HG02798 (cell line): Measurements from ENCODE around the gene PPDPF.
"Not testable (repeated sequence)": the region's sequence is repeated elsewhere in the genome, so short reads cannot be mapped to it uniquely, and the experiment has no call there.

ENCODE experiments used
- ATAC-seq: cut with Tn5 transposase; IDR thresholded peaks from one replicate; pipeline ENCODE4 v1.9.1; 2021; ENCODE audit warnings: mild to moderate bottlenecking; ENCODE audit not compliant: unreplicated experiment, poor library complexity

Gene PPDPF

GRCh38 chr20:63499338-63499969, 21.1 kb upstream of the PPDPF start:
- ATAC-seq, result no peak

- no peak for ATAC-seq
Observed at GRCh38 chr20:63500151-63500901, 20.2 kb upstream of the PPDPF start.

- ATAC-seq, result no peak
Observed at GRCh38 chr20:63500902-63501817, 19.4 kb upstream of the PPDPF start.

- no peak for ATAC-seq
Observed at GRCh38 chr20:63501818-63502670, 18.5 kb upstream of the PPDPF start.

DNA sequence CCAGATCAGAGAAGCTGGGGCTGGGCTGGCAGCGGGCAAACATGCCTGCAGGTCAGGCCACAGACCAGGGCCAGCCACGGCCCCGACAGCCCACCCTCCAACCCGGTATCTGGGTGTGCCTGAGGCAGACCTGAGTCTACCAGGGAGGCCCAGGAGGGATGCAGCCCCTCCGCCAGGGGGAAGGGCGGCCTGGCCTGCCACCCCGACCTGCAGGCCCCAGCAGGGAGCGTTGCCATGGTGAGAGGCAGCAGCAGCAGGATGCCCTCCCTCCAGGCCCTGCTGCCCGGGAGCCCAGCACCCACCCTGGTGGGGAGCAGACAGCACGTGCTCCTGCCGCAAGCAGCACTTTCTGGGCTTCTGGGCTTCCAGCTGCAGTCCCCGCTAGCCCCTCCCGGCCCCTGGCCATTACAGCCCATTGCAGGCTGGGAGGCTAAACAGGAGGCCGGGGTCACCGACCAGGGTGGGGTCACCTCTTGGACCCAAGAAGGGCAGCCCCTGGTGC, 17.8 kb upstream of the PPDPF start:
- ATAC-seq, result no peak

DNA sequence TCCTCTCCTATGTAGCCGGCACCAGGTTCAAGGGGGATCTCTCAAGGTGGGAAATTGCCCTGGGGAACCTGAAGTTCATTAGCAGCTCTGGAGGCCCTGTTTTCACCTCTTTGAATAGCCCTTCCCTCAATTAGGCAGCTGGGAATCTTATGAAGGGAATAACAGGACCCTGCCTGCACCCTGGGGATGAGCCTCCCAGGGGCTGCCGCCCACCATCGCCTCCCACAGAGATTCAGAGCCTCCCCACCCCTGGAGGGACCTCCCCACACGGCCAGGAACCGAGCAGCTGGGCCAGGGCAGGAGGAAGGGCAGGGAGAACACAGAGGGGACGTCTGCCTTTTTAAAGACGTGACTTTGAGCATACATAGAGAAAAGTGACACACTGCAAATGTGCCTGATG, 17.0 kb upstream of the PPDPF start:
- no peak for ATAC-seq

DNA sequence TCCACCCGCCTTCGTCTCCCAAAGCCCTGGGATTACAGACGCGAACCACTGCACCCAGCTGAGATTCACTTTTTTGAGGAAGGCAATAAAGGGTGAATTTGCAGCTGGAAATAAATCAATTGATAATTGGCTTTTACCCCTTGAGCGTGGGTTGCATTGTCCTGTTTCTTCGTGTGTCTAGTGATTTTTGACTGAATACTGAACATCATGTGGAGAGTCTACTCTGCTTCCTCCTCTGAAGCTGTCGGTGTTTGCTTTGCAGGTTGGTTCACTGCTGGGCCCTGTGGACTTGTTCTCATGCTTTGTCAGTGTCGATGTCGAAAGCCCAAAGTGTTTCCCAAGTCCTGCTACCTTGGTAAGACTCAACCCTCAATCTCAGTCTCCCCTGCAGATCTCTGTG, 15.9 kb upstream of the PPDPF start:
- ATAC-seq, result no peak

DNA sequence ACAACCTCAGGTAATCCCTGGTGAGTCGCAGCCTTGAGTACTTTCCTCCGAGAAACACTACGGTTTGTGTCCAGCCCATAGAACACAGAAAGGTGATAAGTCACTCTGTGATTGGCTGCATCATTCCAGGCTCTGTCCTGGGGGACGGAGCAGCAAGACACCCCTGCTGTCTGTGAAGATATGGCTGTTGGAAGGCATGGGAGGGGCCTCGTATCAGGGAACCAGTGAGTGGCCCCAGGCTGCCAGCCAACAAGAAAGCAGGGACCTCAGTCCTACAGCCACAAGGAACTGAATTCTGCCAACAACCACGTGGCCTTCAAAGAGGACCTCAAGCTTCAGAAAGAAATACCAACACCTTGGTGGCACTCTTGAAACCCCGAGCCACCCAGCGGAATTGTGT, 15.3 kb upstream of the PPDPF start:
- no peak for ATAC-seq

GRCh38 chr20:63505723-63506122, 14.8 kb upstream of the PPDPF start:
- ATAC-seq, result no peak

GRCh38 chr20:63507083-63507743, 13.4 kb upstream of the PPDPF start:
- ATAC-seq, result no peak

DNA sequence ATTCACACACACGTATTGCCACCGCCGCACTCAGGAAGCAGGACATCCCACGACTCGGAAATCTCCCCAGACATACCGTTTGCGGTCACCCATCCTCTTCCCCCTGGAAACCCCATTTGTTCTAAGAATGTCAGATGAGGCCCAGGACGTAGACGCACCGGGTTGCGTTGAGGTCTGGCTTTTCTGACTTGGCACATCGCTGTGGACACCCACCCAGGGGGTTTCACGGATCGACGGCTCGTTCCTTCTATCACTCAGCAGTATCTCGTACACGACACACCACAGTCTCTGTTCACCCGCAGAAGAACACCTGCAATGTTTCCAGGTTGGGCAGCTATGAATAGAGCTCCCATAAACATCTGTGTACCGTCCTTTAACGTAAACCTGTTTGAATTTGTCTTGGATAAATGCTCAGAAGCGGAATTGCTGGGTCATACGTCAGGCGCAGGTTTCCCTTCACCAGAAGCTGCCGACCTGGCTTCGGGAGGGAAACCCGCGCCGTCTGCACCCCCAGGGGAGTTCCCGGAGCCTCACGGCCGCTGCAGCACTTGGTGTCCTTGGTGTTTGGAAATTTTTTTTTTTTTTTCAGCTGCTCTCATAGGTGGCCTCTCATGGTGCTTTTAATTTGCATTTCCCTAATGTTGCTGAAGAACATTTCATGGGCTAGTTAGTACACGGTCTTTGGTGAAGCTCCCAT, 12.3 kb upstream of the PPDPF start:
- ATAC-seq, result no peak

DNA sequence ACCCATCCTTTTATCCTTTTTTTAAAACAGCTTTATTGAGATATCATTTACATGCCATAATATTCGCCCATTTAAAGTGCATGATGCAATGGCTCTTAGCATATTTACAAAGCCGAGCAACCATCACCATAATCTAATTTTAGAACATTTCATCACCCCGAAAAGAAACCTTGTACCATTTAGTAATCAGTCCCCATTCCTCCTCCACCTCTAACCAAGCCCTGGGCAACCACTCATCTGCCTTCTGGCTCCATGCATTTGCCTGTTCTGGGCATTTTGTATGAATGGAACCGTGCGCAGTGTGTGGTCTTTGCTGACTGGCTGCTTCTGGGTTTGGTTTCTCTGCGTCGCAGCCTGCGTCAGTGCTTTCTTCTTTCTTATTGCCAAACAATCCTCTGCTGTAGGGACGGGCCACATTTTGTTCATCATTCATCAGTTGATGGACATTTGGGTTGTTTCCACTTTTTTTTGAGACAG, 11.4 kb upstream of the PPDPF start:
- no peak for ATAC-seq

DNA sequence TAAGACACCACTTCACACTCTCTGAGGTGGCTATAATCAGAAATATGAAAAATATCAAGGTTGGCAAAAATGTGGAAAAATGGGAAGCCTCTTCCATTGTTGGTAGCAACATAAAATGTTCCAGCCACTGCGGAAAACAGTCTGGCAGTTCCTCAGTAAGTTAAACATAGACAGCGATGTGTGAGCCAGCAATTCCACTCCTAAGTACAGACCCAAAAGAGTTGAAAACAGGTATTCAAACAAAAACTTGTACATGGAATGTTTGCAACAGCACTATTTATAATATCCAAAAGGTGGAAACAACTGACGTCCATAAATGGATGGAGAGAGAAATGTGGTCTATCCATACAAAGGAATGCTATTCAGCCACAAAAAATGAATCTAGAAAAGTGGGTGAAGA, 7.4 kb upstream of the PPDPF start:
- no peak for ATAC-seq

GRCh38 chr20:63514520-63514919, 6.0 kb upstream of the PPDPF start:
- ATAC-seq, result not testable (repeated sequence)

DNA sequence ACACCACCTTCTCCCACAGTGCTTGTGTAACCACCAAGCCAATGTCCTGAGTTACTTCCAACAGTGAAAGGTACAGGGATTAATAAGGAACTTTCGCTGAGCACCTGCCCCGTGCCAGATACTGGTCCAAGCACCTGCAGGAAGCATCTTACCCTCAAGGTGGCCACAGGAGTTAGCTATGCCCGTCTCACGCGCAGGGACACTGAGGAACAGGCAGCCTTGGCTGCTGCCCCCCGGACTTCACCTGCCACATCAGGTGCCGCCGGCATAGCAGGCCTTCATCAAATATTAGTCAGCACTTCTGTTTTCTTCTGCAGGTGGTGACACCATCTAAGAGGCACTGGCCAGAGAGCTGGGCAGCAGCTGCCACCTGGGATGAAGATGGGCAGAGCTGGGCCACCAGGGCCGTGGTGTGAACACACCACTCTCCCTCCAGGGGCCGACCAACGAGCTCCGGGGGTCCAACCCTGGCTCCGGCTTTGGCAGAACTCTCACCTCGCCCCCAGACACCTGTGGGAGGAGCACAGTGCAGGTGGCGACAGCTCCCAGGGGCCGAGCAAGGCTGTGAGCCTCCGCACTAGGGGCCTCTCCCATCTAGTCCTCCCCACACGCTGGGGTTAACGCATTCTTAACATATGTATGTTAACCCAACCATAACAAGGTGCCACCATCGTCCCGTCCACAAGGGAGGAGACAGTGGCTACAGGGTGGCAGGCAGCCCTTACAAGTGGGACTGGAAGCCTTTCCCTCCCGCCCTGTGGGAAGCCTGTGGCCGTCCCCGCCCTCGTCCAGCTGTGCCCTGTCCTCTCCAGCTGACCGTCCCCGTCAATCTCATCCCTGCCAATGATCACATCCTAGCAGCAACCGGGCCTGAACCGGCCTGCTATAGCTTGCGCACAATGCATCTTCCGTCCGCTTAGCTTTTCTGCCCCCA, 2.9 kb upstream of the PPDPF start:
- ATAC-seq, result no peak

DNA sequence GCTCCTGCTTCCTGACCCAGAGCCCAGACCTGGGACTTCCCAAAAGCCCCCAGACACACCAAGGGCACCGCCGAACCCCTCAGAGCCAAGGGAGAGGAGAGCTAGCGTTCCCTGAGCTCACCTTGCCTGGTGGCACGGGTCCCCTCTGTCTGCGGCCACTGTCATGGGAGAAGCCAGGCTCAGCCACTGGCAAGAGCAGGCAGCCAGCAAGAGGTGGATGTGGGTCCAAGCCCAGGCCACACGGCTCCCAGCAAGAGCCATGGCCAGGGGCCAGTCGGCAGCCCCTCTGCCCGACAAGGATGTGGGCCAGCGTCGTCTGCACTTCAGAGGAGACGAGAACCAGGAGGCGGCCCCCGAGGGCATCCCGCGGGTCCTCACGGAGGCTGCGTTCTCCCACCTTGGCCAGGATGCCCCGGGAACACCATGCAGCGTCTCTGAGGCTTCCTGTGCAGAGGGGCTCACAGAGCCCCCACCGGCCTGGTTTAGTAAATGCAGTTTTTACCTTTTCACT, 2.2 kb upstream of the PPDPF start:
- no peak for ATAC-seq

GRCh38 chr20:63518946-63519667, 1.5 kb upstream of the PPDPF start:
- no peak for ATAC-seq
